ENCODE measurements around the gene BEGAIN.

Gene BEGAIN

DNA sequence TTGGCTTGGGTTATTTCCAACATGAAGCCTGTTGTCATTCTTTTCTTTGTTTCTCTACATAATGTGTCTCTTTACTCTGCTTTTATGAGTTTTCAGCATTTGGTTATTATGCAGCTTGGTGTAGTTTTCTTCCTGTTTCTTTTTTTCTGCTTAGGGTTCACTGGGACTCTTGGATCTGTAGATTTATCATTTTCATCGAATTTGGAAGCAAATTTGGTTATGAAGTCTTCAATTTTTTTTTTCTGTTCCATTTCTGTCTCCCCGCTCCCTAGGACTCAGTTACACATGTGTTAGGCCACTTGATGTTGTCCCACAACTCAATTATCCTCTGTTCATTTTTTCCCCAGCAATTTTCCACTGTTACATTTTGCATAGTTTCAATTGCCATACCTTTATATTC lies 13.8 kb upstream of the BEGAIN start:
- DNase-seq (ENCODE audit: low read depth, low spot score) = no peak

DNA sequence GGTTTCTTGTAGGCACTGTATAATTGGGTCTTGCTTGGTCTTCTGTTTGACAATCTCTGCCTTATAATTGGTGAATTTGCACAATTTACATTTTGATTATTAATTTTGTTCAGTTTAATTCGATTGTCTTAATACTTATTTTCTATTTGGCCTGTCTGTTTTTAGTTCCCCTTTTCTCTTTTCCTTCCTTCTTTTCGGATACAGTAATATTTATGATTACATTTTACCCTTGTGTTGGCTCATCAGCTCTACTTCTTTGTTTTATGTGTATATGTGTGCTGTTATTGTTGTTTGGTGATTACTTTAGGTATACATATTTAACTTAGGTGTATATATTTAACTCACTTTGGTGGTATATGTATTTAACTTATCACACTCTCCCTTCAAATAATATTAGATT lies 12.8 kb upstream of the BEGAIN start:
- no peak for DNase-seq (ENCODE audit: low read depth, low spot score)

DNA sequence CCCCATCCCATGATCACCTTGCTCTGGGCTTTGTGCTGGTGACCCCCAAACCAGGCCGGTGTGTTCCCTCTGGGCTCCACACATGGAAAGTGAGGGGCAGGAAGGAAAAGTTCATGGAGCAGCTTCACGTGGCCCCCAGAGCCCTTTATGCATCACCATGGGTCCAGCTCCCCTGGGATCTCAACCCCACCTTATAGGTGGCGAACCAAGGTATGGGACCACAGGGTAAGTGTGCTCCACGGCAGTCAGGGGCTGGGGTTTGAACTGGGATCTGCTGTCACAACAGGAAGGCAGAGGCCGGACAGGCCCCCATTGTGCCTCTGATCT lies 7.4 kb upstream of the BEGAIN start:
- no peak for DNase-seq (ENCODE audit: low read depth, low spot score)

DNA sequence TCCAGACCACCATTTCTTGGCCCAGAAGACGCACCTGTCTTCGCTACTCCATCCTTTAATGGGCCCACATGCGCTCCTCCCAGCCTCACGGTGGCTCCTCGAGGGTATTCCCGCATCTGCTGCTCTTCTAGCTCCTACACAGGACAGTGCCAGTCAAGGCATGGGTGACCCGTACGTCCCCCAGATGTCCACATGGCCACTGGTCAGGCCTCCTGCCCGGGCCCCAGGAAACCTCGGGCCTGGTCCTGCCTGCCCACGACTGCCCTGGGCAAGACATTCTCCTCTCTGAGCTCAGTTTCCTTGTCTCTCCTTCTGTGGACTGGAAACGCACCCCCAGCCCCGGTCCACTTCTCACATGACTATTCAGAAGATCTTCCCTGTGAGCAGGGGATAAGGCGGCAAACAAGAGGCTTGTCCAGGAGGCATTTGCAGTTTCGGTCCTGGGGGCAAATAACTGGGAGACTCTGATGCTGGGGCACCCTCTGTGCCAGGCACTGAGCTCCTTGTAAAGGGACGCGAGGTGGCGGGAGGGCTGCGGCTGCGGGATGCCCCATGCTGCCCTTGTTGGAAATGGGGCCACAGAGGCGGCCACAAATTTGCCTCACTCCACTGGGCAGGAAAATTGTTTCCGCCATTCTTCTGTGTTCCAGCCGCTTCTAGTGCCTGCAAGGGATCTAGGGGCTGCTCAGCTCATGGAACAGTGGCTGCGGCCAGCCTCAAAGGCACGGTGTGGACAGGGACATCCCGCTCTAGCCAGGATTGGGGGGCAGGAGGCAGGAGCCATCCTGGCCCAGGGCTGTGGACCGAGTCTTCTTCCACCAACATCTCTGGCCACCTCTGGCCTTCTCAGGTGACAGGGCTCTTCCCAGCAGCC lies 6.8 kb upstream of the BEGAIN start:
- no peak for DNase-seq (ENCODE audit: low read depth, low spot score)

DNA sequence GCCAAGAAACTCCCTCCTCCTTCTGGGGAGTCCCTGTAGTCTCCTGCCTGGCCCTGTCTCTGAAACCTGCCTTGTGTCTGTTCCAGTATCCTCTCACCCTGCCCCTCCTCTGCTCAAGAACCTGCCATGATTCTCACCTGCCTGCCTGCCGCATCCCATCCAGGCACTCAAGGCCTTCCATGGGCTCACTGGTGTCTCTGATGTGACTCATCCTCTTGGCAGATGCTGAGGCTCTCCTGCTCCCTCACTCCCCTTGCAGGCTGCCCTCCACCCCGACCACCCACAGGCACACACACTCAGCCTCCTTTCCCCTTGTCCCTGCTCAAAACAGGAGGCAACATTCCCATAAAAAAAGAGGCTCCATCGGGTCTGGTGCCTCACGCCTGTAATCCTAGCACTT lies 5.8 kb upstream of the BEGAIN start:
- DNase-seq (ENCODE audit: low read depth, low spot score) = no peak

DNA sequence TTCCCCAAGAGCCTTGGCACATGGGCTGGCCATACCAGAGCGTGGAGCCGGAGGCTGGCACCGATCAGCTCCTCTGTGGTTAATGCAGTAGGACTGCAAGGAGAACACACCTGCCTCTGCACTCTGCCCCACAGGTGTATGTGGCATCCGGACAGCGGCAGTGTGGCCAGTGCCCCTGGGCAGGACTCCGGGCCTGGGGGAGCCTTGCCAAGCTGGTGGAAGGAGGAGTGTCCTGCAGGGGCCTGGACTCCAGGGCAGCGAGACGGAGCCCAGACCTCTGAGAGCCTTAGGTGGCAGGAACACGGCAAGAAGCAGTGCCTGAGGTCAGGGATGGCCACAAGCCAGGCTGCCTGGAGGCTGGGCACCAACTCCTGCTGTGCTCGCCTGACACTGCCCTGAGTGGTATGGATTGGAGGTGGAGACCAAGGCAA lies 5.3 kb upstream of the BEGAIN start:
- no peak for DNase-seq (ENCODE audit: low read depth, low spot score)

DNA sequence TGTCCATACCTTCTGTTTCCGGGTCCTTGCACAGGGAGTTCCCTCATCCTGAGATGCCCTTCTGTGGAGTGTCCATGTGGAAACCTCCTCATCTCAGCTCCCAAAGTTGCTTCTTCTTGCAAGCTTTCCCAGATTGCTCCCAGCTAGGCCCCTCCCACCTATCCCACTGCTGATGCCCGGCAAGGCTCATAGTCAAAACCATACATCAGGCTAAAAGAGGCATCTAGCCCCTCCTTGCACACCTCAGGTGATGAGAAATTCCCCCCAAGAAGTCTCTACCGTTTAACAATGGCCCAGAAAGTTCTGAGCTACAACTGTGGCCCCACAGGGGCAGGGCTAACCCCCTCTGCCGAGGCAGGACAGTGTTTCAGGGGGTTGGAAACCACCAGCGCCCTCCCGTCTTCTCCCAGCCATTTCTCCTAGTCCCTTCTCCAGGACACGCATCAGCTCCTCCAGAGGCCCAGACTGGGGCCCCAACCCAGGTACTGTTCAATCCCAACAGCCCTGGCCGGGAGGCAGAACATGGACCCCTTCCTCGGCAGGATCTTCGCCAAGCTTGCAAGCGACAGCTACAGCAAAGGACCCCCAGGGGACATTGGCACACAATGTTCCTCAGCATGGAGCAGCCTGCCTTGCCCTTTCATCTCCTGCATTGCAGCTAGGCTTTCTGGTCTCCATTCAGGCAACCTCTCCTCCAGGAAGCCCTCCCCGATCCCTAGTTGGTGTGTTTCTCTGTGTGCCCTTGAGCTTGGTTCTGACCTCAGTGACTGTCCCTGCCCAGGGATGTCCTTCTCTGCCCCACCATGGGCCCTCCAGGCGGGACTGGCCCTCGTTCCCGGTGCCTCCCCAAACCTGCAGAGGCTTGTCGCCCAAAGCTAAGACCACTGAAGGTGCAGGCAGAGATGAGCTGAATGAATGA lies 4.5 kb upstream of the BEGAIN start:
- DNase-seq (ENCODE audit: low read depth, low spot score) = no peak

DNA sequence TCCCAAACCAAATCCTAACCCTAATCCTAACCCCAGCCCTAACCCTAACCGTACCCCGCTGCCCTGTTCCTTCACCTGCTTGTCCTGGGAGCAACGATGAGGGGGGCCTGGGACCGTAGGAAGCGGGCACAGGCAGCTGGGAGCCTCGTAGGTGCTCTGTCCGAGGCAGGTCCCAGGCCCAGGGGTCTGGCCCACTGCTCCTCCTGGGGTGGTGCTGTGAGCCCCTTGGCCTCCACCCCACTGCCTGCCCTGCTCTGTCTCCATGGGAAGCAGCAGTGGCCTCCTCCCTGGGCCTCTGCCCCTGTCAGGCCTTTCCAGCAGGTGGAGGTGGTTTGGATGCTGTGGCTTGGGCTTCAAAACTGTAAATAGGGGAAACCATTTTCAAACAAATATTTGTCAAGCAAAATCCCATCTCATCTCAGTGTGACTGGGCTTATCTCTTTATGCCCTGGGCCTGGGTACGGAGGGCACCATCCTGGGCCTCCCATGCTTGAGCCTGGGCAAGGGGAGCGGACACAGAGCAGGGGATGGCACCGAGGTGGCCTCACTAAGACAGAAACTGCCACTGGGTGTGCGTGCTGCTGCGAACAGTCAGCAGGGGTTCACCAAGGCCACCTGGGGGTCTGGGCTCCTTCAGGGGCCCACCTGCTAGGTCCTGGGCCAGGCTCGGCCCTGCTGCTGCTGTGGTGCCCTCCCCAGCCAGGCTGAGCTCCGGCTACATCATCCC lies 3.7 kb upstream of the BEGAIN start:
- no peak for DNase-seq (ENCODE audit: low read depth, low spot score)

DNA sequence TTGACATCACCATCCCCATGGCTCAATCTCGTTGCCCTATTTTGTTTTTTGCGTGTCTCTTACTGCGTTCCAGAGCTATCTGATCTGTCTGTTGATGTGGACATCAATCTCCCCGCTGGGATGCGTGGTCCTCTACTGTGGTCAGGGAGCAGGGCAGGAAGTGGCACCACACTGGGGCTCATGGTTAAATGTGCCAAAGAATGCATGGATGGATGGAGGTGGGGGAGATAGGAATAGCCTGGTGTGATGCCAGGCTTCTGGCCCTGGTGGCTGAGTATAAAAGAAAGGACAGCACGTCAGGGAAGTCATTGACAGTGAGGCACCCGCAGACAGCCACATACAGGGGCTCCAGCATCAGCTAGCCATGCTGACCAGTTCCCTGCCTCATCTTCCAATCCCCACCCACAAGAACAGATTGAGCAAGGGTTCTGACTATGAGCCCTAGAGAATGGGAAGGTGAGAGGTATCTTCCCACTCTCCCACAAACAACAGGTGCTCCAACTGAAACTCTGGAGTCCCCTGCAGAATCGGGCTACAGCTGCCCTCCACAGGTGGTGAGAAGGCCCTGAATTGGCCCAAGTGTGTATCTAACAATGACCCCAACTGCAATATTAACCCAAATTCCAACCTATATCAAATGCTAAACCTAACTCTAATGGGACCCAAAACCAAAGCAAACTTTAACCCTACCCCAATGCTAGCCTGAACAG lies 2.7 kb upstream of the BEGAIN start:
- no peak for DNase-seq (ENCODE audit: low read depth, low spot score)

DNA sequence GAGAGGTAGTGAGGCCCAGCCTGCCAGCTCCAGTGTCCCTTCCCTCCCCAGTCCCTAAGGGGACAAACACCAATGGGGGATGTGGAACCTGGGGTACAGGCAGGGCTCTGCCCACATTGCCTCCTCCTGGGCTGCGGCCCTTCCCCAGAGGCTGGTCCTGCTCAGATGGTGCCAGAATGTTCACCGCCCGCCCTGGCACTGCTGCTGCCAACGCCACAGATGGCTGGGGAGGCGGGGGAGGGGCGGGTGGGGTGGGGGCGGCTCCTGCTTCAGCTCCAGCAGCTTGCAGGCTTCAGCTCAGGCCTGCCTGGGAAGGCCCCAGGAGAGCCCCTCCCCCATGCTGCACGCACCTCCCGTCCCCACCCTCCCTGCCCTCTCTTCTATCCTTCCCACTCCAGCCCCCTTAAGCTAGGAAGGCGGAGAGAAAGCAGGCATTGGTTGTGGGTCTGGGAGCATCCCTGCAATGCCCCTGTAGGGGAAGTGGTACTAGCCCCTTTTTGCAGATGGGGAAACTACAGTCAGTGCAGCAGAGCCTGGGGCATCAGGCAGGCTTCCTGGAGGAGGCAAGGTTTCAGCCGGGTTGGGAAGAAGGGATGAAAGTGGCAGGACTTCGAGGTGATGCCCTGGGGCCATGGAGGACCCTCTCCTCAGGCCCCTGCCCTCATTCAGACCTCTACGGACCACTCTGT lies 2.0 kb upstream of the BEGAIN start:
- no peak for DNase-seq (ENCODE audit: low read depth, low spot score)

DNA sequence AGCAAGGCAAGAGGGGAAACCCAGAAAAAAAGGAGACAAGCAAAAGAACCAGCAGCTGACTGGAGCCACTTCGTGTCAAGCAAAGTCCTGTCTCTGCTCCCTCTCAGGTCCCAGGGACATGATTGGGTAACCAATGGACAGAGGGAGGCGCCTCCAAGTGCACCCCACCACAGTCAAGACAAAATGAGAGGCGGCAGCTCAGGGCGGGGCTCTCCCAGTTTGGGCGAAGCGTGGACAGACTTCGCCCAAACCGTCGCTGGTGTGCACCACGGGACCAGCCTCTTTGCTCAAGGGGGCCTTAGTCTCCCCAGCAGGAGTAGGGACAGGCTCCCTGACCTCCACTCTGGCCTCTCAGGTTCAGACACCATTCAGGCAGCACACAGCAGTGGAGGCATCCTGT lies 1.5 kb upstream of the BEGAIN start:
- DNase-seq (ENCODE audit: low read depth, low spot score) = no peak

DNA sequence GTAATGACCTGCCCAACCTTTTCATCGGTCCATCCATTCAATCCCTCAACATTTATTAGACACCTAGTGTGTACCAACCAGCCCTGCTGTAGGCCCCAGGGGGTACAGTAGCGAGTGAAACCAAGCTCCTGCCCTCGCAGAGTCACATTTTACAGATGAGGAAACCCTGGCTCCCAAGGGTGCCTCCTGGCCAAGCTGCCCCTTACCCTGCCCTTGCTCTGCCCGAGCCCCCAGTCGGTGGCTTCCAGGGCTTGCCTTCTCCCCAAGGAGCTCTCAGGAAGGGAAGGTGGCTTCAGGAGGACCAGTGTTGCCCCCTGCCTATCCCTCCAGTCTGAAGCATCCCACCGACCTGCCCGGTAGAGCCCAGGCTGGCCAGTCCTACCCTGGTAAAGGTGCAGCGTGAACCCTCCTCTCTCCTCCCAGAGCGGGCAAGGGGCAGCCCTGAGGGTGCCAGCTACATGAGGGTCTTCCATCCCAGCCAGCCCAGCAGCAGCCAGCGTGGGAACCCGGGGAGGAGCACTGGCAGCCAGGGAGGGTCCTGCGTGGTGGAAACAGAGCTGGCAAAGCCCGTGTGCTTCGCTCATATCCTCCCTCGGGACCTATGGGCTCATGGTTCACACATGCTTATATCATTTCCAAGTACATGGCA lies 670 bp upstream of the BEGAIN start:
- no peak for DNase-seq (ENCODE audit: low read depth, low spot score)

DNA sequence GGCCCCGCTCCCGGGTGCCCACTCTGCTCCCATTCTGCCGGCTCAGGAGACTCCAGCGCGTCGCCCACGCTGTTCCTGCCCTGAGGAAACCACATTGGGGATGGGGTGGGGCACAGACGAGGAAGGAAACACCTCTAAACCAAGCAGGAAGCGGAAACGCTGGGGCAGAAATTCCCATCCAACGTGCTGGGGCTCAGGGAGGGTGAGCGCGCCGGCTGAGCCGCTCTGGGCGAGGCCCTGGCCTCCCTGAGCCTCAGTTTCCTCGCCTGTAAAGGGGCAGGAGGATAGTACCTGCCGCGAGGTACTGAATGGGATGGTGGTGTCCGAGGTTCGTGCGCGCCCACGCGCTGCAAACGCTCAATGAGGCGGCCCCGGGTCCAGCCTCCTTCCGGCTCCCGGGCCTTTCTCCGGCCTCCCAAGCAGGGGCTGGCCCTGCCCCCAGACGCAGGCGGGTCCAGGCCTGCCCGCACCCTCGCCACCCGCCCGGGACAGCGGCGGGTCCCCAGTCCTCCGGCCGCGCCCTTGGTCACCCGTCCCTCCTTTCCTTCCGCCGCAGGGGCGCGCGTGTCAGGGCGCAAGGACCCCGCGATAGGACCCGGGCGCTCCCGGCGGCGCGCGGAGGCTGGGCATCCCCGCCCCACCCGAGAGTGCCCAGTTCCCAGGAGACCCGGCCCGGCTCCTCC lies 673 bp downstream of the BEGAIN start:
- no peak for DNase-seq (ENCODE audit: low read depth, low spot score)

DNA sequence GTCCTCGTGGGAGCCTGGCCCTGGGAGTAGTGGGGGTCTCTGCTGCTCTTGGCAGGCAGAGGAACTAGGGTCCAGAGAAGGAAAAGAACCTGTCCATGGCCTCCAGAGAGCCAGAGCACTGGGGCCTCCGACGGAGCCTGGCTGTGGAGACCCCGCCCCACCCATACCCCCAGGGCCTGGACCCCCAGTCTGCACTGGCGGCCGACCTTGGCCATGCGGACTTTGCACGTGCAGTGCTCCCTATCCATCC lies 1.1 kb downstream of the BEGAIN start:
- no peak for DNase-seq (ENCODE audit: low read depth, low spot score)

DNA sequence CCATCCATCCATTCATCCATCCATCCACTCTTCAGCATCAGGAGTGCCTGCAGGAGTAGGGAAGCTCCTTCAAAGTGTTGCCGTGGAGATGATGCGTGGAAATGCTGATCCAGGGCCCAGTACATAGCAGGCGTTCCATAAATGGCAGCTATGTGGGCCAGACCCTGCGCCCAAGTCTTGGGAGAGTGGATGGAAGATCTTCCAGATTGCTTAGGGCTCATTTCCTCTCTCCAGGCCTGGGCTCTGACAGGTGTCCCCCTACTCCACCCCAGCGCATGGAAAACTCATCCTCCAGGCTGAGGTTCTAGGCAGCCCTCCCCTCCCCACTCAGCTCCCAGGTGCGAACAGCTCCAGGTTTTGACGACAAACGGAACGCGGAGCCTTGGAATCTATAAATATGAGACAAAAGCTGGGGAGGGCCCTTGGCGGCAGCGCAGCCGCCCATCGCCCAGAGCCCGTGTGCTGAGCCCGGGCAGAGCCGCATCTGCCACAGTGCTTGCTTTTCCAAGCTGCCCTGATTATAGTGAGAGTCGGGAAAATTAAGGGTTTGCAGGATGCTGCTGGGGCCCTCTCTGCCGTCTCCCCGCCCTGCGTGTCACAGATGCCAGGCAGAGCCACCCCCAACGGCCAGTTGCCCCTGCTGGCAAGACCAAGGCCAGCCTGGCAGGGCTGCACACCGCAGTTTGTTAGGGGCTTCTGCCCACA lies 1.6 kb downstream of the BEGAIN start:
- no peak for DNase-seq (ENCODE audit: low read depth, low spot score)

DNA sequence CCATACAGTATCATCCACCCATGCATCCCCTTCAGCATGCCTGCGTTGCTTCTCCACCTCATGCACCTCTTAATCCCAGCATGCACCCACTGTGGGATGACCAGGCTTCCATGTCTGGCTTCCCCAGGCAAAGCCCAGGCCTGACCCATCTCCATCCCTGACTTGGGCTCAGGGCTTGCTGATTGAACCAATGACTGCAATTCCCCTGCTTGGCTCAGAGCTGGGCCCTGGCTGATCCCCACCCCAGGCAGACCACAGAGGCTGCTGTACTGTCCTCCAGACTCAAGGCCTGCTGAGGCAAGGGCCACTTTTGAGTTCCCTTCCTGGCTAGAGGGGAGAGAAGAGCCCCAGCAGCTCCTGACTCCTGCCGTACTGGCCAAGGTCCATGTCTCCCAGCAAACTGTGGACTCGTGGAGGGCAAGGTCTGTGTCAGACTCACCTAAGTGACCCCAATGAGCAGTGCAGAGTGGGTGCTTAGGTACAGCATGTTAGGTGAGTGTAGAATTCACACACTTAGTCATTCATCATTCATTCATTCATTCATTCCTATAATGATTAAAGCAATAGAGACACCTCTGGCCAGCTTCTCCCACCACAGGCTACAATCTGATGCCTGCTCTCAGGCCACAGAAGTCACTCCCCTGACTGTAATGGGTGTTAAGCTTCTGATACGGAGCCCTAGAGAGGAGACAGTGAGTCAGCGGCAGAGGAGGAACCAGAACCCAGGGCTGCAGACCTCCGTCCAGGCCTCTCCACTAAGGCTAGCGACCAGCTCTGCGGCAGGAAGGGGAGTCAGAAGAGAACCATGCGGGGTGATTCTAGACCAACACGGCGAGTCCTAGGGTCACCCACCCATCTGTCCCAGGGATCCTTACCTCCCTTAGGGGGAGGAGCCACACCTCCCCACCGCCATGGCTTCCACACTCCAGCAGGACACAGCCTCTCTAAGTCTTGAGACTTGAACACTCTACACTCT lies 2.9 kb downstream of the BEGAIN start:
- DNase-seq (ENCODE audit: low read depth, low spot score) = no peak

DNA sequence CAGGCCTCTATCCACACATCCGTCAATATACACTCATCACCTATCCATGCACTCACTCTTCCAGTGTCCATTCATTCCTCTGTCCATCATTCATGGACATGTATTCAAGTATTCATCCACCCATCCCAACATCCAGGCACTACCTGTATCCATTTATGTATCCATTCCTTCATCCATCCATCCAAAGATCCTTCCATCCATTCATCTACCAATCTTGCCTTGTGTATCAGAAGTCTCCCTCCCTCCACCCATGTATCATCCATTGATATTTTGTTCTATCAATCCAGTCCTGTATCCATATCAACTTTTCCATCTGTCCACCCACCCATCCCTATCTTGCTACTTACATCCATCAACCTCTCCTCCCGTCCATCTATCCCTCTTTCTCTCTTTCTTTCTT lies 4.0 kb downstream of the BEGAIN start:
- DNase-seq (ENCODE audit: low read depth, low spot score) = no peak

DNA sequence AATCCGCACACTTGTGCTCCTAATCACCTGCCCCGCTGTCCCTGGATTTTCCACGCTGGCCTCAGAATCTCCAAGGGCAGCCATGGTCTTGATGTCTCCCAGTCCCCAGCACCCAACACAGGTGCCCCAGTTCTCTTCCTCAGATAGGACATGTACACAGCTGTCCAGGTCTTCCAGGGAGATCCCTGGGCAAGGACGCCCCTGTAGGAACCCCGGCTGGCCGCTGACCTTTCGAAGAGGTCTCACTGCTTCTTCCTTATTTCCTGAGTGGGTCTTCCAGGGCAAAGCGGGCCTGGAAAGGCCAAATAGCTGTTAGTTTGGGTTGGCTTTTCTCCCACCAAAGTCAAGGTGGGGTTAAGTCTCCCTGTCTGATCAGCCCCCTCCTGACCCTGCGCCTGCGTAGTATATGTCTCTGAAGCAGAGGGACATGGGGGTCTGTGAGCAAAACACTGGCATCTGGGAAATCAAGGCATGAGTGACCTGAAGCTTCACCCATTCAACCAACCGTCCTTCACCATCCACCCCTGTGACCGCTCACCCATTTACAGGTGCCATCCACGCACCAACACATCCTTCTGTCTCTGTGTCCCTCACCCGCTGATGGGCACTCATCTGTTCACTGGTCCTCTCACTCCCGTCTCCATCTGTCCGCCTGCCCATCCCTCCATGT lies 4.6 kb downstream of the BEGAIN start:
- DNase-seq (ENCODE audit: low read depth, low spot score) = no peak

Measured in activated CD4-positive, CD25-positive, alpha-beta regulatory T cell treated with anti-CD3 and anti-CD28 coated beads, Interleukin-2, amount 50 U/mL, for 16 hours (primary cell).